HG02678 (cell line): ENCODE data around the gene TBC1D16.

Experiments used
- ATAC-seq: cut with Tn5 transposase; IDR thresholded peaks from one replicate; pipeline ENCODE4 v1.9.1; 2021; ENCODE audit warnings: mild to moderate bottlenecking, moderate library complexity; ENCODE audit not compliant: unreplicated experiment

The TBC1D16 gene

GRCh38 chr17:80025796-80026195, 9.9 kb downstream of the TBC1D16 start:
- no peak for ATAC-seq

- no peak for ATAC-seq
These were observed 10.5 kb downstream of the TBC1D16 start for GRCh38 chr17:80025140-80025539.

- ATAC-seq = no peak
These were observed 11.3 kb downstream of the TBC1D16 start for GRCh38 chr17:80024206-80024972.

GRCh38 chr17:80023481-80024205, 12.0 kb downstream of the TBC1D16 start:
- ATAC-seq = no peak

GRCh38 chr17:80021600-80021999, 14.1 kb downstream of the TBC1D16 start:
- no peak for ATAC-seq

- no peak for ATAC-seq
These were observed 16.6 kb downstream of the TBC1D16 start for GRCh38 chr17:80018917-80019651.

- ATAC-seq = no peak
These were observed 18.3 kb downstream of the TBC1D16 start for GRCh38 chr17:80017226-80018010.

GRCh38 chr17:80012765-80013741, 22.6 kb downstream of the TBC1D16 start:
- ATAC-seq = no peak

- ATAC-seq = no peak
These were observed 23.6 kb downstream of the TBC1D16 start for GRCh38 chr17:80011989-80012555.

- no peak for ATAC-seq
These were observed 25.3 kb downstream of the TBC1D16 start for GRCh38 chr17:80010283-80010858.

GRCh38 chr17:80009391-80010282, 26.0 kb downstream of the TBC1D16 start:
- no peak for ATAC-seq

- ATAC-seq = no peak
These were observed 26.8 kb downstream of the TBC1D16 start for GRCh38 chr17:80008848-80009247.

GRCh38 chr17:80008383-80008840, 27.3 kb downstream of the TBC1D16 start:
- ATAC-seq = no peak

- no peak for ATAC-seq
These were observed 27.7 kb downstream of the TBC1D16 start for GRCh38 chr17:80007939-80008338.

GRCh38 chr17:80006811-80007752, 28.6 kb downstream of the TBC1D16 start:
- no peak for ATAC-seq

GRCh38 chr17:80006339-80006720, 29.3 kb downstream of the TBC1D16 start:
- ATAC-seq = no peak
